Heart right ventricle (tissue), 16 donors: Measurements from ENCODE around the gene WDR31. TPM values are rescaled to one million over a fixed set of nuclear protein-coding genes. Genes with fewer than 3 reads are reported as not detected.

Experiments
- ATAC-seq, 8 donors: fragments of 200-7000 bp; cut with Tn5 transposase; one replicate each; pipeline ENCODE4 v1.9.1; 2020; ENCODE audit warnings: mild to moderate bottlenecking in 8 of 8, moderate library complexity in 8 of 8, moderate number of reproducible peaks in 1 of 8
- DNase-seq, 2 donors: peaks; one replicate each; pipeline ENCODE4 v3.0.0-alpha.2; 2020
- H3K27ac ChIP-seq, 10 donors: fragments of 200-600 bp; sonication (generic) in 2 of 10; one replicate each; pipeline versions ENCODE4 v1.5.0 to v1.8.0; 2020 to 2022; ENCODE audit warnings: mild to moderate bottlenecking in 3 of 10
- H3K27me3 ChIP-seq, 7 donors: fragments of 200-600 bp; one replicate each; pipeline ENCODE4 v1.8.0; 2021 to 2022; ENCODE audit warnings: mild to moderate bottlenecking in 2 of 7
- H3K36me3 ChIP-seq, 9 donors: fragments of 200-600 bp; sonication (generic) in 1 of 9; one replicate each; pipeline versions ENCODE4 v1.5.0 to v1.8.0; 2020 to 2022; ENCODE audit warnings: mild to moderate bottlenecking in 2 of 9
- H3K4me1 ChIP-seq, 9 donors: fragments of 200-600 bp; sonication (generic) in 1 of 9; one replicate each; pipeline versions ENCODE4 v1.5.0 to v1.8.0; 2020 to 2022; ENCODE audit warnings: mild to moderate bottlenecking in 4 of 9
- H3K4me3 ChIP-seq, 10 donors: fragments of 200-600 bp; sonication (generic) in 2 of 10; one replicate each; pipeline versions ENCODE4 v1.5.0 to v1.8.0; 2020 to 2022; ENCODE audit warnings: mild to moderate bottlenecking in 7 of 10, moderate library complexity in 2 of 10
- H3K9me3 ChIP-seq, 11 donors: fragments of 200-600 bp in 10 of 11; sonication (generic) in 2 of 11; one replicate each; pipeline versions ENCODE4 v1.5.0 to v1.8.0; 2013 to 2022; ENCODE audit warnings: mild to moderate bottlenecking in 2 of 11, control low read depth in 1 of 11, moderate library complexity in 1 of 11
- WGBS, 2 donors: extraction: QIAGEN DNeasy Blood & Tissue Kit; methylation state at CpG; one replicate each; pipeline ENCODE4 v1.1.7; 2013; ENCODE audit warnings: inconsistent platforms in 1 of 2; 5-methylcytosine and 5-hydroxymethylcytosine counted together
- intact Hi-C, 10 donors: fragments of 100-400 bp; cut with DNase I; formaldehyde crosslinking; loops; one replicate each; pipeline versions ENCODE4 v1.11.1 to v1.14.2; 2022
- polyA plus RNA-seq, 2 donors: library from polyadenylated mRNA; stranded (reverse); fragments of 200-250 nt; gene quantifications; one replicate each; pipeline ENCODE4 v1.2.3, GENCODE V29; 2013
- total RNA-seq, 10 donors: library from RNA; stranded (reverse); fragmentation: NEBNext Ultra II Directional in 3 of 10; extraction: Animal tissue kit (Norgen Biotek cat#: 25700) in 3 of 10; gene quantifications; one replicate each; pipeline versions ENCODE4 v1.2.1 to v1.2.4, GENCODE V29; 2021 to 2023
- TF ChIP-seq, protein P1 (sequence below), 9 donors: fragments of 200-600 bp; sonication (generic) in 2 of 9; IDR thresholded peaks; one replicate each; pipeline versions ENCODE4 v1.5.0 to v1.8.0; 2021 to 2022; ENCODE audit warnings: antibody characterized with exemption in 9 of 9, mild to moderate bottlenecking in 5 of 9, moderate library complexity in 1 of 9
- donor health status: Arrhythmogenic right ventricular cardiomyopathy.
- donor health status: ischemic (EF 13 %, LVEDD 7.1; RV severe dilation, severe dysfunction).
- donor health status: healthy with polysubstance abuse.
- donor health status: DM: no; HTN: yes; CAD: no.
- donor health status: DM: no; HTN: no; CAD: no.
- donor health status: ischemic (EF 25% LVEDD 6.9; RV normal size, moderate dysfunction).
- donor health status: ischemic (EF 25% LVEDD 5.7; RV mildly dilated, moderate dysfunction).
- donor health status: healthy.
- donor health status: DM: yes; HTN: yes; CAD: no.
- donor health status: Ischemic cardiomyopathy.
- donor health status: ischemic (EF 35%, LVEDD 5.7; RV mildly dilated, moderate dysfunction).
- donor health status: nonischemic (EF 11% LVEDD 7.7; RV severe dilation, severe dysfunction).
- donor health status: DM: yes; HTN: yes; CAD: no.
- donor health status: PGD.
- donor health status: ischemic (EF 29% LVEDD 5.4; RV normal size, mild dysfunction).
- donor health status: nonischemic (EF 23%, LVEDD 6.1; RV moderate dilation, normal function).

The WDR31 gene
- total and polyA plus RNA-seq, 12 donors = 3.4 to 29.0 (median 18.1) TPM

DNA sequence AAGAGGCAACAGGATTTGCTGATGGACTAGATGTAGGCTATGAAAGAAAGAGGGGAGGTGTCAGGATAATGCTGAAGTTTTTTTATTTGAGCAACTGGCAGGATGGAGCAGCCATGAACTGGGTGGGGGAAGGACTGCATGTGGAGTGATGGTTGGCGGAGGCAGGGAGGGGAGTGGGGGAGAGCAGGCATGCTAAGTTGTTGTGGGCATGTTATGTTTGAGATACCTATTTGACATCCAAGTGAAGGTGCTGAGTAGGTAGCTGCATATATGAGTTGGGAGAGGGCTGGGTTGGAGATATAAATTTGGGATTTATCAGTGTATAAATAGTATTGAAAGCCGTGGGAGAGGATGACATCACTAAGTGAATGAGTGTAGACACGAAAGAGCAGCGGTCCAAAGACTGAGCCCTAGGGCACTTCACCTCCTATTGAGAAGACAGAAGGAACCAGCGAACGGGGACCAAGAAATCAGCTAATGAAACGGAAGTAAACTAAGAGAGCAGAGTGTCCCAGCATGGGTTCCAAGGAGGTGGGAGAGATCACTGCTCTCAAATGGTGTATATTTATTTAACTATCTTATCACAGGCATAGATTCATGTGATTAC lies 16.7 kb upstream of the WDR31 start:
- H3K36me3 ChIP-seq = no peaks in the 10 kb centered on the region
- no peak overlapping the region for H3K27ac ChIP-seq
- TF ChIP-seq, protein P1, sequence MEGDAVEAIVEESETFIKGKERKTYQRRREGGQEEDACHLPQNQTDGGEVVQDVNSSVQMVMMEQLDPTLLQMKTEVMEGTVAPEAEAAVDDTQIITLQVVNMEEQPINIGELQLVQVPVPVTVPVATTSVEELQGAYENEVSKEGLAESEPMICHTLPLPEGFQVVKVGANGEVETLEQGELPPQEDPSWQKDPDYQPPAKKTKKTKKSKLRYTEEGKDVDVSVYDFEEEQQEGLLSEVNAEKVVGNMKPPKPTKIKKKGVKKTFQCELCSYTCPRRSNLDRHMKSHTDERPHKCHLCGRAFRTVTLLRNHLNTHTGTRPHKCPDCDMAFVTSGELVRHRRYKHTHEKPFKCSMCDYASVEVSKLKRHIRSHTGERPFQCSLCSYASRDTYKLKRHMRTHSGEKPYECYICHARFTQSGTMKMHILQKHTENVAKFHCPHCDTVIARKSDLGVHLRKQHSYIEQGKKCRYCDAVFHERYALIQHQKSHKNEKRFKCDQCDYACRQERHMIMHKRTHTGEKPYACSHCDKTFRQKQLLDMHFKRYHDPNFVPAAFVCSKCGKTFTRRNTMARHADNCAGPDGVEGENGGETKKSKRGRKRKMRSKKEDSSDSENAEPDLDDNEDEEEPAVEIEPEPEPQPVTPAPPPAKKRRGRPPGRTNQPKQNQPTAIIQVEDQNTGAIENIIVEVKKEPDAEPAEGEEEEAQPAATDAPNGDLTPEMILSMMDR (IDR thresholded peaks at IDR 0.05) = no peak
- peaks cover 0 to 5% (median 0%) of the 10 kb centered on the region in 9 donors for H3K4me1 ChIP-seq
- intact Hi-C loops = loop anchor here in 2 of 10 donors (5.0 to 10.0 kb wide), 2 partner anchors 41 to 62 kb away; no protein-coding TSS in a partner anchor
- no peak overlapping the region for H3K4me3 ChIP-seq
- peaks cover 0 to 15% (median 9%) of the 10 kb centered on the region in 7 donors for H3K27me3 ChIP-seq
- no peak for DNase-seq
- H3K9me3 ChIP-seq = no peaks in the 10 kb centered on the region
- no peak for ATAC-seq
- 63 to 68% methylated on average over 7 of the region's 7 CpGs for WGBS, 2 donors

DNA sequence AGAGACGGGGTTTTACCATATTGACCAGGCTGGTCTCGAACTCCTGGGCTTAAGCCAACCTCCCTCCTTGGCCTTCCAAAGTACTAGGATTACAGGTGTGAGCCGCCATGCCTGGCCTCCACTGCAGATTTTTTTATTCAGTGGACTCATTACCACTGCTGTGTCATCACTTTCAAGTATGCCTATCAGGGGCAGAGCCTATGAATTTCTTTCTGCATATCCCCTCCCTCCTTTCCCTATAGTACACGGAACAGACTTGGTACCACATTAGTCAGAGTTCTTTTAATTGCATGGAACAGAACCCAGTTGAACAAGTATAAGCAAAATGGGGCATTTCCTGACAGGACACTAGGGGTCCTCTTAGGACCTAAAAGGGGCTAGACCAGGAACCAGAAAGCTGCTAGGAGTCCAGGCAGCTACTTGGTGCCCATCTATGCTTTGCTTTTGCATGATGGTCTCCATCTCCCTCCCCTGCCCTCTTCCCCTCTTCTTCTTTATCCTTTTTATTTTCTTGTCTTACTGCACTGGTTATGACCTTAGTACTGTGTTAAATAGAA lies 15.0 kb upstream of the WDR31 start:
- intact Hi-C loops = loop anchor here in 2 of 10 donors (5.0 to 10.0 kb wide), 2 partner anchors 42 to 60 kb away; no protein-coding TSS in a partner anchor
- 90 to 92% methylated on average over 4 of the region's 4 CpGs for WGBS, 2 donors
- peaks cover 0 to 28% (median 23%) of the 10 kb centered on the region in 7 donors for H3K27me3 ChIP-seq
- TF ChIP-seq, protein P1 (IDR thresholded peaks at IDR 0.05) = peak in 1 of 9 donors; percentile 6
- H3K9me3 ChIP-seq = no peaks in the 10 kb centered on the region
- peaks cover 0 to 13% (median 0%) of the 10 kb centered on the region in 9 donors for H3K4me1 ChIP-seq
- no peak for DNase-seq
- ATAC-seq = no peak
- H3K36me3 ChIP-seq = no peaks in the 10 kb centered on the region
- no peak overlapping the region for H3K27ac ChIP-seq
- H3K4me3 ChIP-seq = no peak overlapping the region

DNA sequence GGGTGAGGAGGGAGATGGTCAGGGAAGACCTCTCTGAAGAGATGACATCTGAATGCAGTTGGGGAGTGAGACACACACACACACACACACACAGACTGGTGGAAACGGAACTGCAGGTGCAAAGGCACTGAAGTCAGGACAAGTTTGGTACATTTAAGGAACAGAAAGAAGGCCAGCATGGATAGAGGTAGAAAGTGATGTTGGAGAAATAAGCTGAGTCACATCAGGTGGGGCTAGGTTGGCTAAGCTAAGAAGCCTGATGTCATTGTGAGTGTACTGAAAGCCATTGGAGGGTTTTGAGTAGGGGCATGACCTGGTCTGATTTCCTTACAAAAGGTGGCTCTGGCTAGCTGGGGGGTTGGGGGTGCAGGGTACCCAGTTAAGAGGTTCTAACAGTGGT lies 12.3 kb upstream of the WDR31 start:
- Histone ChIP-seq H3K27ac (no peak overlapping the region), H3K4me1 (peaks cover 0 to 18% (median 5%) of the 10 kb centered on the region in 9 donors), H3K4me3 (no peak overlapping the region), H3K36me3 (no peaks in the 10 kb centered on the region), H3K9me3 (no peaks in the 10 kb centered on the region), H3K27me3 (peaks cover 0 to 34% (median 28%) of the 10 kb centered on the region in 7 donors)
- intact Hi-C loops = loop anchor here in 1 of 10 donors (10.0 kb wide), 1 partner anchor 58 kb away; no protein-coding TSS in a partner anchor
- TF ChIP-seq, protein P1 (IDR thresholded peaks at IDR 0.05) = no peak
- no peak for ATAC-seq
- DNase-seq = no peak
- 71 to 76% methylated on average over 1 of the region's 1 CpG for WGBS, 2 donors

- ATAC-seq (no peak), DNase-seq (no peak)
- Histone ChIP-seq H3K27me3 (peaks cover 0 to 34% (median 28%) of the 10 kb centered on the region in 7 donors), H3K4me1 (peaks cover 0 to 18% (median 5%) of the 10 kb centered on the region in 9 donors), H3K36me3 (no peaks in the 10 kb centered on the region), H3K4me3 (no peak overlapping the region), H3K27ac (no peak overlapping the region), H3K9me3 (no peaks in the 10 kb centered on the region)
- 84 to 85% methylated on average over 6 of the region's 6 CpGs for WGBS, 2 donors
- TF ChIP-seq, protein P1 (IDR thresholded peaks at IDR 0.05) = no peak
- intact Hi-C loops = loop anchor here in 1 of 10 donors (10.0 kb wide), 1 partner anchor 57 kb away; no protein-coding TSS in a partner anchor
Measured at GRCh38 chr9:113352006-113352405, 11.9 kb upstream of the WDR31 start.
